Osteoblast (primary cell): Measurements from ENCODE around the gene SEMA3F. TPM values are rescaled to one million over a fixed set of nuclear protein-coding genes. Genes with fewer than 3 reads are reported as not detected.

ENCODE experiments used
- DNase-seq: peaks from one replicate; pipeline ENCODE4 v3.0.0; 2011; ENCODE audit warnings: low spot score, mixed read lengths; ENCODE audit not compliant: insufficient read length; ENCODE audit errors: missing footprints
- H2AFZ ChIP-seq: 2 replicates; pipeline ENCODE4 v1.6.0; 2011; ENCODE audit warnings: mild to moderate bottlenecking, low read length
- H3K27ac ChIP-seq: 2 replicates; pipeline ENCODE4 v1.5.1; 2011; ENCODE audit warnings: mild to moderate bottlenecking, low read depth, low read length, moderate library complexity
- H3K27me3 ChIP-seq: 2 replicates; pipeline ENCODE4 v1.6.0; 2012; ENCODE audit warnings: mild to moderate bottlenecking, control low read depth, inconsistent platforms, low read length, moderate library complexity; ENCODE audit not compliant: insufficient read depth
- H3K36me3 ChIP-seq: 2 replicates; pipeline ENCODE4 v1.5.1; 2011; ENCODE audit warnings: mild to moderate bottlenecking, low read length, control low read depth, moderate library complexity; ENCODE audit not compliant: insufficient read depth
- H3K4me1 ChIP-seq: 2 replicates; pipeline ENCODE4 v1.5.1; 2011; ENCODE audit warnings: mild to moderate bottlenecking, low read length, control low read depth, moderate library complexity; ENCODE audit not compliant: insufficient read depth
- H3K4me2 ChIP-seq: 2 replicates; pipeline ENCODE4 v1.6.0; 2011; ENCODE audit warnings: mild to moderate bottlenecking, low read length; ENCODE audit not compliant: insufficient read depth
- H3K4me3 ChIP-seq: fragments of 200-600 bp; sonication (generic); 3 replicates; pipeline ENCODE4 v1.5.1; 2012; ENCODE audit warnings: mild to moderate bottlenecking, low read length, inconsistent platforms; ENCODE audit not compliant: insufficient read depth
- H3K79me2 ChIP-seq: 2 replicates; pipeline ENCODE4 v1.6.0; 2012; ENCODE audit warnings: mild to moderate bottlenecking, low read length, control low read depth, inconsistent platforms; ENCODE audit not compliant: insufficient read depth
- H3K9me3 ChIP-seq: 2 replicates; pipeline ENCODE4 v1.5.1; 2011; ENCODE audit warnings: low read depth, low read length, control low read depth
- H4K20me1 ChIP-seq: 2 replicates; pipeline ENCODE4 v1.6.0; 2012; ENCODE audit warnings: mild to moderate bottlenecking, low read length, control low read depth; ENCODE audit not compliant: insufficient read depth
- total RNA-seq: library from RNA; depleted of rRNA; stranded (reverse); fragments of >200 nt; gene quantifications from 2 replicates; pipeline ENCODE4 v1.2.3, GENCODE V29; 2012
- TF ChIP-seq, protein P1 (sequence below): IDR thresholded peaks from 2 replicates; pipeline ENCODE4 v1.5.1; 2011; ENCODE audit warnings: mild to moderate bottlenecking, low read depth, low read length, moderate library complexity; ENCODE audit errors: extremely low read depth

Gene SEMA3F
- total RNA-seq, 1 donor: 5.1 TPM

- no peak overlapping the region for H3K4me2 ChIP-seq
- H3K9me3 ChIP-seq: no peaks in the 10 kb centered on the region
- H3K4me3 ChIP-seq: no peak overlapping the region
- no peak overlapping the region for H3K27ac ChIP-seq
- peak; percentile 81 for DNase-seq
- no peak overlapping the region for H2AFZ ChIP-seq
- H4K20me1 ChIP-seq: no peaks in the 10 kb centered on the region
- H3K79me2 ChIP-seq: no peaks in the 10 kb centered on the region
- no peaks in the 10 kb centered on the region for H3K36me3 ChIP-seq
- peaks cover 5% of the 10 kb centered on the region for H3K4me1 ChIP-seq
- TF ChIP-seq, protein P1, sequence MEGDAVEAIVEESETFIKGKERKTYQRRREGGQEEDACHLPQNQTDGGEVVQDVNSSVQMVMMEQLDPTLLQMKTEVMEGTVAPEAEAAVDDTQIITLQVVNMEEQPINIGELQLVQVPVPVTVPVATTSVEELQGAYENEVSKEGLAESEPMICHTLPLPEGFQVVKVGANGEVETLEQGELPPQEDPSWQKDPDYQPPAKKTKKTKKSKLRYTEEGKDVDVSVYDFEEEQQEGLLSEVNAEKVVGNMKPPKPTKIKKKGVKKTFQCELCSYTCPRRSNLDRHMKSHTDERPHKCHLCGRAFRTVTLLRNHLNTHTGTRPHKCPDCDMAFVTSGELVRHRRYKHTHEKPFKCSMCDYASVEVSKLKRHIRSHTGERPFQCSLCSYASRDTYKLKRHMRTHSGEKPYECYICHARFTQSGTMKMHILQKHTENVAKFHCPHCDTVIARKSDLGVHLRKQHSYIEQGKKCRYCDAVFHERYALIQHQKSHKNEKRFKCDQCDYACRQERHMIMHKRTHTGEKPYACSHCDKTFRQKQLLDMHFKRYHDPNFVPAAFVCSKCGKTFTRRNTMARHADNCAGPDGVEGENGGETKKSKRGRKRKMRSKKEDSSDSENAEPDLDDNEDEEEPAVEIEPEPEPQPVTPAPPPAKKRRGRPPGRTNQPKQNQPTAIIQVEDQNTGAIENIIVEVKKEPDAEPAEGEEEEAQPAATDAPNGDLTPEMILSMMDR: no peak
- H3K27me3 ChIP-seq: peaks cover 8% of the 10 kb centered on the region
Observed at GRCh38 chr3:50138266-50139200, 16.6 kb upstream of the SEMA3F start.

GRCh38 chr3:50139308-50139707, 15.8 kb upstream of the SEMA3F start:
- H3K4me3 ChIP-seq: no peak overlapping the region
- H3K36me3 ChIP-seq: no peaks in the 10 kb centered on the region
- H3K27ac ChIP-seq: no peak overlapping the region
- no peak overlapping the region for H3K4me2 ChIP-seq
- DNase-seq: no peak
- H3K27me3 ChIP-seq: peaks cover under 1% of the 10 kb centered on the region
- no peaks in the 10 kb centered on the region for H4K20me1 ChIP-seq
- no peak overlapping the region for H2AFZ ChIP-seq
- H3K9me3 ChIP-seq: no peaks in the 10 kb centered on the region
- TF ChIP-seq, protein P1: no peak
- peaks cover 5% of the 10 kb centered on the region for H3K4me1 ChIP-seq
- H3K79me2 ChIP-seq: no peaks in the 10 kb centered on the region

GRCh38 chr3:50139718-50140423, 15.3 kb upstream of the SEMA3F start:
- TF ChIP-seq, protein P1: no peak
- H3K79me2 ChIP-seq: no peaks in the 10 kb centered on the region
- H3K27me3 ChIP-seq: no peaks in the 10 kb centered on the region
- no peak overlapping the region for H2AFZ ChIP-seq
- no peak overlapping the region for H3K27ac ChIP-seq
- DNase-seq: peak; percentile 71
- no peak overlapping the region for H3K4me3 ChIP-seq
- H3K4me2 ChIP-seq: no peak overlapping the region
- H3K4me1 ChIP-seq: peaks cover 5% of the 10 kb centered on the region
- no peaks in the 10 kb centered on the region for H4K20me1 ChIP-seq
- H3K36me3 ChIP-seq: no peaks in the 10 kb centered on the region
- H3K9me3 ChIP-seq: no peaks in the 10 kb centered on the region

DNA sequence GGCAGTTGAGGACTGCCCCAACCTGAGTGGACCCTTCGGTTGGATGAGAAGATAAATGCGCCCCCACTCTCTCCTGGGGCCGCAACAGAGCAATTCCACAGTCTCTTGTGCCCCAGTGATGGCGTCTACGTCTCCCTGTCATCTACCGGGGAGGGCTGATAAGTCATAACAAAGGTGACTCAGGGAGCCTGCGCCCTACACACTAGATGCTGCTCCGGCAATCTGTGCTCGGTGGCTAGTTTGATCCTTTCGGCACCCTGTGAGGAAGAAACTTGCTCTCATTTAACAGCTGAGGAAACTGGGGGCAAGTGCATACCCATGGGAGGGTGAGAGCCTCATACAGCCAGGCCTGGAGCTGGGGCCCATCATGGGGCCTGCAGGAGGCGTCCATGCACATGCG, 14.1 kb upstream of the SEMA3F start:
- no peaks in the 10 kb centered on the region for H3K36me3 ChIP-seq

More for the DNA sequence above, 14.1 kb upstream of the SEMA3F start:
- Histone ChIP-seq H3K9me3 (no peaks in the 10 kb centered on the region), H3K27me3 (no peaks in the 10 kb centered on the region), H3K79me2 (no peaks in the 10 kb centered on the region), H2AFZ (no peak overlapping the region), H3K4me3 (no peak overlapping the region), H3K4me2 (no peak overlapping the region), H3K27ac (no peak overlapping the region), H3K4me1 (peaks cover 5% of the 10 kb centered on the region), H4K20me1 (no peaks in the 10 kb centered on the region)
- TF ChIP-seq, protein P1: no peak
- DNase-seq: no peak
